ENCODE measurements around the gene FBXL4. TPM values are rescaled to one million over a fixed set of nuclear protein-coding genes. Genes with fewer than 3 reads are reported as not detected.

The FBXL4 gene
- total RNA-seq, 1 experiment from 2014 or later = 5.1 TPM

DNA sequence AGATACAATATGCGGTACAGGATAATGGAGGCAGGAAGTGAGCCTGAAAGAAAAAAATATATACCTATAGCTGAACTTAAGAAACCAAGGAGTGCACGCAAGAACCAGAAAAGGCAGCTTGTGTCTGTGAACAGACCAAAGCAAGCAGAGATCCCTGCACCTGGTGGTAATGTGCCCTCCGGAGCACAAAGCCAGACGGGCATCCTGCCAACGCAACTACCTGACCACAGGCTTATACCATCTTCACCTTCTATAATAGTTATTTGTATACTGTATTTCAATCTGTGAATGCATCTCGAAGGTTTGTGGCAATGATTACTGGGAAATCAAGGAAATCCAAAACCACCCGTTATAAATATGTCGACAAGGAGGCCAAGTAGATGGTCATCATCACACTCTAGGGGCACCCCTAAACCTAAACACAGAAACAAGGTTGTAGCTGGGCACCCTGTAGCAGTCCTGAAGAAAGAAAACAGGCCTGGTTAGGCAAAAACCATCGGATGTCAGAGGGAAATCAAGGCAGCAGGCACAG is 801 bp downstream of the FBXL4 start:
- peak overlapping the region; percentile 63 for H4K91ac ChIP-seq (ENCODE audit: insufficient read length, low read depth, low read length)
- peak overlapping the region; percentile 60 for H2AK5ac ChIP-seq (ENCODE audit: insufficient read length, low read length)
- H4K20me1 ChIP-seq (ENCODE audit: control insufficient read depth, insufficient read depth, insufficient read length) = no peaks in the 10 kb centered on the region
- no peak overlapping the region for H3T11ph ChIP-seq (ENCODE audit: low read length)
- H2BK15ac ChIP-seq (ENCODE audit: low read depth, low read length) = no peak overlapping the region
- no peaks in the 10 kb centered on the region for H3K79me1 ChIP-seq (ENCODE audit: insufficient read depth, low read depth, low read length, poor library complexity, severe bottlenecking)
- H2BK12ac ChIP-seq (ENCODE audit: insufficient read length, low read depth, low read length) = no peak overlapping the region
- peak overlapping the region; percentile 91 for H3K18ac ChIP-seq (ENCODE audit: insufficient read length, low read depth, low read length)
- peaks cover 5% of the 10 kb centered on the region for H3K23me2 ChIP-seq (ENCODE audit: insufficient read length, low read depth, low read length, poor library complexity, severe bottlenecking)
- H4K5ac ChIP-seq (ENCODE audit: insufficient read length, low read depth, low read length) = peak overlapping the region; percentile 84
- no peak for TF ChIP-seq CTCF (conservative IDR thresholded peaks at IDR 0.05)
- peak overlapping the region; percentile 93 for H3K14ac ChIP-seq (ENCODE audit: insufficient read depth, low read length)
- H3K79me2 ChIP-seq (ENCODE audit: insufficient read depth, low read length) = peaks cover 1% of the 10 kb centered on the region; the same call in 1 of the 2 replicates
- peaks cover 20% of the 10 kb centered on the region in 2 experiments for H3K4me1 Mint-ChIP-seq
- WGBS (ENCODE audit: extremely low coverage, insufficient read length, low lambda C conversion rate) = no CpG with 5 or more reads among the region's 9 CpGs
- peaks cover 9 to 16% of the 10 kb centered on the region in 2 experiments; a peak in 4 of 5 replicates for H3K9me3 Mint-ChIP-seq
- H3K56ac ChIP-seq (ENCODE audit: insufficient read length, low read depth, low read length) = peak overlapping the region; percentile 62
- H2BK120ac ChIP-seq (ENCODE audit: low read depth, low read length, poor library complexity, severe bottlenecking) = no peak overlapping the region
- H2AFZ ChIP-seq (ENCODE audit: low read length) = peak overlapping the region; percentile 83
- peaks cover 12 to 27% (median 14%) of the 10 kb centered on the region in 3 experiments; a peak in 6 of 7 replicates for H3K36me3 Mint-ChIP-seq (ENCODE audit: insufficient read depth in 1 of 3, low read depth in 3 of 3)
- H3K27me3 Mint-ChIP-seq (ENCODE audit: low read depth) = no peaks in the 10 kb centered on the region
- no peak overlapping the region for H3K27ac ChIP-seq (ENCODE audit: insufficient read length, low read depth, low read length)
- peak overlapping the region; percentile 98 for H3K4me2 ChIP-seq (ENCODE audit: insufficient read depth, insufficient read length, low read length)
- H2BK5ac ChIP-seq (ENCODE audit: insufficient read length, low read length) = no peak overlapping the region
- H3K27ac Mint-ChIP-seq = peak overlapping the region; percentile 73 to 95 (median 94); a peak in 5 of 7 replicates
- H4K8ac ChIP-seq (replicated peaks; ENCODE audit: insufficient read length, low read depth, low read length) = peak overlapping the region; percentile 39
- H3K4me3 Mint-ChIP-seq = peak overlapping the region; percentile 89 to 93
- H3K23ac ChIP-seq (ENCODE audit: insufficient read length, low read depth, low read length) = no peak overlapping the region
- DNase-seq = no peak
- peak overlapping the region; percentile 90 for H3K9ac ChIP-seq (ENCODE audit: extremely low read depth, insufficient read length, low read length)
- H3K4ac ChIP-seq (ENCODE audit: low read depth, low read length) = no peak overlapping the region
- H2BK20ac ChIP-seq (ENCODE audit: low read depth, low read length, poor library complexity, severe bottlenecking) = no peak overlapping the region
- no peaks in the 10 kb centered on the region for H3K27me3 ChIP-seq (ENCODE audit: insufficient read depth, low read length)
- H3K4me1 ChIP-seq (ENCODE audit: insufficient read depth, low read length) = no peaks in the 10 kb centered on the region
- no peaks in the 10 kb centered on the region for H3K9me3 ChIP-seq (ENCODE audit: control insufficient read depth, low read depth, low read length)

Data from H9 (cell line).